Kidney glomerular epithelial cell (primary cell): ENCODE results near the gene ZNF836.

Experiments
- DNase-seq: peaks from one replicate; lab custom pipeline; 2025; lab: John Stamatoyannopoulos, UW

ZNF836 gene

GRCh38 chr19:52188822-52189734 lies 17.7 kb upstream of the ZNF836 start:
- DNase-seq = no peak

GRCh38 chr19:52187407-52187806 lies 16.0 kb upstream of the ZNF836 start:
- DNase-seq = no peak

DNA sequence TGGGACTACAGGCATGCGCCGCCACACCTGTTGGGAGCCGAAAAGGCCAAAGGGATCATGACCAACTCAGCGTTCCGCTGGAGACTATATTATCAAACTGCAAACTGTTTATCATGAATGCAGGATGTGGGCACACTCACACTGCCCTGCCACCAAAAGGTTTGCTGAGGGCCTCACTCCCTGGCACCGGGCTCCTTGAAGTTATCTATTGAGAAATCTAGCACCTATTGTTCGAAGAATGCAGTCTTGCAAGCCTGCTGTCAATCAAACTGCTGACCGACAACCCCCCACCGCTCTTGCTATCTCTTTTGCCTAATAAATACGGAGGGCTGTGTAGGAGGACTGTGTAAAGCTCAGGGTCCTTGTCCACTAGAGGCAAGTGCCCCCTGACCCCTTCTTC lies 5.2 kb upstream of the ZNF836 start:
- no peak for DNase-seq

DNA sequence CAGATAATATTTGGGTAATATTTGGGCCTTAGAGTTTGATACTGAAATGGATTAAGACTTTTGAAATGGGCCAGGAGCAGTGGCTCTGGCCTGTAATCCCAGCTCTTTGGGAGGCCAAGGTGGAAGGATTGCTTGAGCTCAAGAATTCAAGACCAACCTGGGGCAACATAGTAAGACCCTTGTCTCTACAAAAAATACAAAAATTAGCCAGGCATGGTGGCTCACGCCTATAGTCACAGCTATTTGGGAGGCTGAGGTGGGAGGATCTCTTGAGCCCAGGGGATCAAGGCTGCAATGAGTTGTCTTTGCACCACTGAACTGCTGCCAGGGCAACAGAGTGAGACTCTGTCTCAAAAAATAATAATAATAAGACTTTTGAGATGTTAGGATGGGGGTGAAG lies 926 bp upstream of the ZNF836 start:
- no peak for DNase-seq

DNA sequence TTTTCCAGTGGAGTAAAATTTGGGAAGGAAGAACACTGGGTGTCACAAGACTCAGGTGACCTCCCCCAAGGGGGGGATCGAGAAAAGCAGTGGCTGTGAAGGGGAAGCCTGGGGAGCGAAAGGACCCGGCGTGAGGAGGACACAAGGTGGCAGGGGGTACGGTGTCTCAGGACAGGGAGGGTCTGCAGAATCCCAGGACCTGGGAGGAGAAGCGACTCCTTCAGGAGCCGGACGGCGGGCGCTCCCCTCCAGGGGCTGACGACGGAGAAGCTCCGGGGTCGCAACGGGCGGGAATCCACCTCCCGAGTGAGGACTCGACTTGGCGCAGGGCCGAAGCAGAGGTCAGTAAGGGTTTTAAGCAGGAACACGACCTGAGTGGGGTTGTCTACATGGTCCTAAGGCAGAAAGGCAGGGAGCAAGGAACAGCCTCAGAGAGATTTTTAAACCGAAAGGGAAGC lies 529 bp downstream of the ZNF836 start:
- no peak for DNase-seq

DNA sequence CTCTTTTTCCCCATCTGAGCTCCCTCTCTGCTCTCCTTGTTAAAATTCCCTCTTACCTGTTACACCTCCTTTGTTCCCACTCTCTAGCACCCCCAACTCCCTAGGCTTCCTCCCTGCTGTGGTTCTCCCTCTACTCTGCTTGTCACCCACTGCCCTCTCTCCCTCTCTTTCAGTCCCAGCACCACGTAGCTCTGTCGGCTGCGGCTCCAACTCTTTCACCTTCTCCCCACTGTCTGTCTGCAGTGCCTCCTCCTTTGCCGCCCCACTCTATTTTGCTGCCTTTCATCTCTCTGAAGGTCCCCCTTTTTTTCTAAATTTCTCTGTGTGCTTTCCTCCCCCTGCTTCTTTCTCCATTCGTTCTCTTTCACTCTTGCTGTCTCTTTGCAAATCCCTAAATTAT lies 1.1 kb downstream of the ZNF836 start:
- DNase-seq = no peak

- DNase-seq = no peak
Observed at GRCh38 chr19:52155596-52156359, 15.6 kb downstream of the ZNF836 start.

GRCh38 chr19:52148256-52148655 lies 23.2 kb downstream of the ZNF836 start:
- DNase-seq = no peak

GRCh38 chr19:52142001-52142595 lies 29.3 kb downstream of the ZNF836 start:
- DNase-seq = no peak

DNA sequence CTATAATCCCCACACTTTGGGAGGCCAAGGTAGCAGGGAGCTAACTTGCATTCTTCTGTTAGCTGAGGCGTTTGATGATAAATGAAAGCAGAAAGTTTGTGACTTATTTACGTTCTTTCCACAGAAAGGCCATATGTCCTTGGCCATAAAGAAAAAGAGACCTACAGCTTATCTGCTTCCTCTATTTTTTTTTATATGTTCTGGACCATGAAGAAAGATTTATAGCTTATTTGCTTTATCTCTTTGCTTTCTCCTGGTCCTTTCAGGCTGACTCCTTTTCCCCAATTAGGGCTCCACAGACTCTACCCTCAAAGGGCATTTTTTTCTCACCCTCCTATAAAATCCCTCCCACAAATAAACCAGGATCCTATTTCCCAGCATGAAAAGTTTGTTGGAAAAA lies 30.2 kb downstream of the ZNF836 start:
- no peak for DNase-seq

- no peak for DNase-seq
Observed at GRCh38 chr19:52140032-52140710, 31.2 kb downstream of the ZNF836 start.

DNA sequence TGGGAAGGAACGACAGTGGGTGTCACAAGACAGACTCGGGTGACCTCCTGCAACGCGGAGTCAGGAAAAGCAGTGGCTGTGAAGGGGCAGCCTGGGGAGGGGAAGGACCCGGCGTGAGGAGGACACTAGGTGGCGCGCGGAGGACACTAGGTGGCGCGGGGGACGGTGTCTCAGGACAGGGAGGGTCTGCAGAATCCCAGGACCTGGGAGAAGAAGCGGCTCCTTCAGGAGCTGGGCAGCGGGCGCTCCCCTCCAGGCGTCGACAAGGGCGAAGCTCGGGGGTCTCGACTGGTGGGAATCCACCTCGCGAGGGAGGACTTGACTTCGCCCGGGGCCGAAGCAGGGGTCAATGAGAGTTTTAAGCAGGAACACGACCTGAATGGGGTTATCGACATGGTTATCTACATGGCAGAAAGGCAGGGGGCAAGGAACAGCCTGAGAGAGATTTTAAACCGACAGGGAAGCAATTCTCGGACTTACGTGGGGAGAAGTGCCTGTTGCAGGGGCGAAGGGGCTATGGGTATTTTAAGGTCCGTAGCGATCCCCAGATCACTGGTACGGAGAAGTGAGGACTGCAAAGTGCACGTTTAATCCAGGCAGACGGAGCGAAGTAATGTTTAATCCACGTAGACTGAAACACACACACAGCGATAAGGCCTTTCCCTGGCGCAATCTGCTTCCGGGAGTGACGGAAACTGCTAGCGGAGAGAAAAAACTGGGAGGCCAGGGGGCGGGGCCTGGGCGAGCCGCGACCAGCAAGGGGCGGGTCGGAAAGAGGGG lies 32.0 kb downstream of the ZNF836 start, which contains the start of gene ZNF616:
TSS of gene ZNF616 (minus strand) at position 687 of the 780 bp plus-strand sequence. CDS start 9,426 bp downstream, outside the sequence.
- DNase-seq = peak; percentile 76

GRCh38 chr19:52138983-52139251 lies 32.5 kb downstream of the ZNF836 start:
- DNase-seq = no peak

DNA sequence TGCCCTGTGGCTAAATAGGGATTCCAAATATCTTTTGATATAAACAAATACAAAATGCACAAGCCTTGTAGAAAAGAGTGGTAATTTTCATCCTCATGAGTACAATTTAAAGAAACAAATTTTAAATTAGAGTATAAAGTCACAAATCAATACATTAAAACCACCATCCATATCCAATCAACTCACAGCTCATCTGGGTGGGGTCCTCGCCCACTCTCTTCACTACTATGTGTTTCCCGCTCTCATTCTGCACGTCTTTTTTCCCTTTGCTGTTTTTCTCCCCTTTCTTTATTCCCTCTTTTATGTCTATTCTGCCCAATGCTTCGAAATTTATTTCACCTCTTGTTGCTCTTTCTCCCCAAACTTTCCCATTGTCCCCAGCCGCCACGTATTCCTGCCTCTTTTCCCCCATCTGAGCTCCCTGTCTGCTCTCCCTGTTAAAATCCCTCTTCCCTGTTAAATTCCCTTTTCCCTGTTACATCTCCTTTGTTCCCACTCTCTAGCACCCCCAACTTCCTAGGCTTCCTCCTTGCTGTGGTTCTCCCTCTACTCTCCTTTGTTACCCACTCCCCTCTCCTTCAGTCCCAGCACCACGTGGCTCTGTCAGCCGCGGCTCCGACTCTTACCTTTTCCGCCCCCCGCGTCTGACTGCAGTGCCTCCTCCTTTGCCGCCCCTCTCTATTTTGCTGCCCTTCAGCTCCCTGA lies 33.0 kb downstream of the ZNF836 start:
- peak; percentile 31 for DNase-seq

- no peak for DNase-seq
Observed at GRCh38 chr19:52120286-52120685, 51.1 kb downstream of the ZNF836 start.

- DNase-seq = no peak
Observed at GRCh38 chr19:52115526-52116053, 55.8 kb downstream of the ZNF836 start.

DNA sequence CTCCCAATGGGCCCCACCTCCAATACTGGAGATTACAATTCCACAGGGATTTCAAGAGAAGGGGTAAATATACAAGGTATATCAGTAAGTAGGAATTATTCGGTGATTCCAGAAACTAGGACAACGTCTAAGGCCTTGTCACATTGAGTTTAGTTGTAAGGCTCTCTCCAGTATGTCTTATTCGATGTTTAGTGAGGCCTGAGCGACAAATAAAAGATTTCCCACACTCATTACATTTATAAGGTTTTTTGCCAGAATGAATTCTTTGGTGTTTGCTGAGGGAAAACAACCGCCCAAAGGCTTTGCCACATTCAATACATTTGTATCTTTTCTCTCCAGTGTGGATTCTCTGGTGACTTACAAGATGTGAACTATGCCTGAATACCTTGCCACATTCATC lies 56.7 kb downstream of the ZNF836 start:
- no peak for DNase-seq

GRCh38 chr19:52112624-52113023 lies 58.8 kb downstream of the ZNF836 start:
- DNase-seq = no peak

- DNase-seq = no peak
Observed at GRCh38 chr19:52110780-52111179, 60.6 kb downstream of the ZNF836 start.
